ENCODE results near the gene YWHAB.
"Not testable (repeated sequence)": the region's sequence is repeated elsewhere in the genome, so short reads cannot be mapped to it uniquely, and the experiment has no call there.

Gene YWHAB

DNA sequence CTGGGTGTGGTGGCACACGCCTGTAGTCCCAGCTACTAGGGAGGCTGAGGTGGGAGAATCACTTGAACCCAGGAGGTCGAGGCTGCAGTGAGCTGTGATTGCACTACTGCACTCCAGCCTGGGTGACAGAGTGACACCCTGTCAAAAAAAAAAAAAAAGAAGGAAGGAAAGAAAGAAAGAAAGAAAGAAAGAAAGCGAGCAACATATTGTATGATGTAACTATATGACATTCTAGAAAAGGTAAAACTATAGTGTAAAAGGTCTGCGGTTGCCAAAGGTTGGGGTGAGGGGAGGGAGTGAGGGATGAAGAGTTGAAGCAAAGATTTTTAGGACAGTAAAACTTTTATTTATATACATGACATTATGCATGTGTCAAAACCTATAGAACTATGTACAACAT lies 3.1 kb upstream of the YWHAB start:
- not testable (repeated sequence) for DNase-seq

DNA sequence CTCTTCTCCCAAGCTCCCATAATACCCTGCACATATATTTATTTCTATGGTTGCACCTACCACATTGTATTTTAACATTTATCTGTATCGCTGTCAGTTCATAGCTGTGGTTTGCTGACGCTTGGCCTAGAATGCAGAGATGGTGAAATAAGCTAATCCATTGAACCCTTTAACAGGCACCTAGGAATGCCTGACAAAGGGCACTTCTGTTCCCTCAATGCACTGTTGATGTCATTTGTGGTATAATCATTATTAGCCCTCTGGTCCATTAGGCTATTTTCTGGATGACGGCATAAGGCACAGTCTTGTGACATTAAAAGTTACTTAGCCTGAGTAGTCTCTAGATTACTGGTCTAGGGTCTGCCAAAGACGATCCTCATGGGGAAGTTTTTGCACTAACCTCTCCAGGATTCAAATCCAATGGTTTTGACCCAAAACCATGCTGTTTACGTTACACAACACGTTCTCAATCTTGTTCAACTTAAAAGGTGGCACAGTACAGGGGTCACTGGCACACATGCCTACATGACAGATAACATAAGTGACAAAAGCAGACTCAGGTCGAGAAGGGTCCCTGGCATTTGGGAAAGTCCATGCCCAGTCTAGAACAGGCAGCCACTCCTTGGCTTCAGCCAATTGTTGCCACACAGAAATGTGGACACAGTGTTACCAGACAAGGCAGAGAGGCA lies 2.1 kb upstream of the YWHAB start:
- DNase-seq: no peak

DNA sequence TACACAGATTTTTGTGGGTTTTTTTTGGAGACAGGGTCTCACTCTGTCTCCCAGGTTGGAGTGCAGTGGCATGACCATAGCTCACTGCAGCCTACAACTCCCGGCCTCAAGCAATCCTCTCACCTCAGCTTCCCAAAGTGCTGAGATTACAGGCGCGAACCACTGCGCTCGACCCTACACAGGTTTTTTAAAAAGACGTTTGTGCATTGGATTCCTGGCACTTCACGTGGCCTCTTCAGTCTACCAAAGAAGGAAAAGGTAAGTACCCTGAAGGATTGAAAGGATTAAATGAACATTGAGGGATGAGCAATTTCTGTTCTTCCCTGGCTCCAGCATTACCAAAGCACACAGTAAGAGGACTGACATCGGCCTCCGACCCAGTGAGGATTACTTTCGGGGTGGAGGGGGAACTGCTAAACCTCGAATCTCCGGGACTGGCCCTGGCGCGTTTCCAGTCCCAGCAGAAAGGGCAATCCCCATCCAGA lies 556 bp upstream of the YWHAB start:
- no peak for DNase-seq

DNA sequence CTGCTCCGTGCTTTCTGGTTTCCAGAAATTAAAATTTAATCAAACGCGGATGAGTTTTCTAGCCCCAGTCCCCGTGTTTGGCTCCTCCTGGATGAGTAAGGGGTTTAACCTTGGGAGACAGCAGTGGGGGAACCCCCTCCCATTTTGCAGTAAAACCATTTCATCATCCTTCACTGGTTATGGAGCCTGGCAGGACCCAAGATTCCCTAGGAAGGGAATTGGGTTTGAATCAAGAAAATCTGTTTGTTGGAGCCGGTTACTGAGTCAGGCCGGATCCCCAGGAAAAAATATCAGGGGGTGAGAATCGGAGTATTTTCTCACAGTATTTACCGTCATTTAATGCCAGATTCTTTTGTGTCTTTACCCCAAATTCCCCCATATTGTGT lies 754 bp downstream of the YWHAB start:
- no peak for DNase-seq

DNA sequence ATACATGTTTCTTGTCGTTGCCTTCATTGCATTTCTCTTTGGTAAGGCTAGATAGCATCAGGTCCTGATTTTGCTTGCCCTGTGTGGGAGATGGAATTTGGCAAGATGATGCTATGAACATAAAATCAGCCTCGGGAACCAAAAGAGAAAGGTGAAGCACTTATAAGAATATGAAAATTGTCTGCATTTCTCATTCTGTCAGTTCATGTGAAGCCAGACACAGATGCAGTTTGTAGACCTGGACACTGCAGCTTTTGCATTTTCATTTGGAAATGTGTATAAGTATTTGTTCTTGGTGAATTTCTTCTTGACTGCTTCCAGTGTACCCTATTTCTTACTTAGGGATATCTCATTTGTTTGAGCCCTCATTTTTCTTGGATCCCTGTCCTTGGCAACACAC lies 1.3 kb downstream of the YWHAB start:
- DNase-seq: no peak

DNA sequence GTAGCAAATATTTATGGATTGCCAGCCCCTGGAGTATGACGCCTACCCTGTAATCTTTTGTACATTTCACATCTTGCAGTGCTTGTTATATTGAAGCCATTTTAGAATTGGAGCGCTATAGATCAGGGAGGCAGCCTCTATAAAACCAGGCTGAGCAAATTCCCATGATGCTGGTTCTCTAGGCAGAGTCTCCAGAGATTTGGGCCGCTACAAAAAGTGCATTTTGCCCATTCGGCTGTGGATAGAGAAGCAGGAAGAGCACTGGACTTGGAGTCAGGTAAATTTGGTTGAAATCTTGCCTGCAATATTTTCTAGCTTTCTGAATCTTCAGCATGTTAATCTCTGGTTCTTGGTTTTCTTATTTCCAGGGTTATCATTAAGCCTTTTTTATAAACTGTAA lies 2.0 kb downstream of the YWHAB start:
- no peak for DNase-seq

DNA sequence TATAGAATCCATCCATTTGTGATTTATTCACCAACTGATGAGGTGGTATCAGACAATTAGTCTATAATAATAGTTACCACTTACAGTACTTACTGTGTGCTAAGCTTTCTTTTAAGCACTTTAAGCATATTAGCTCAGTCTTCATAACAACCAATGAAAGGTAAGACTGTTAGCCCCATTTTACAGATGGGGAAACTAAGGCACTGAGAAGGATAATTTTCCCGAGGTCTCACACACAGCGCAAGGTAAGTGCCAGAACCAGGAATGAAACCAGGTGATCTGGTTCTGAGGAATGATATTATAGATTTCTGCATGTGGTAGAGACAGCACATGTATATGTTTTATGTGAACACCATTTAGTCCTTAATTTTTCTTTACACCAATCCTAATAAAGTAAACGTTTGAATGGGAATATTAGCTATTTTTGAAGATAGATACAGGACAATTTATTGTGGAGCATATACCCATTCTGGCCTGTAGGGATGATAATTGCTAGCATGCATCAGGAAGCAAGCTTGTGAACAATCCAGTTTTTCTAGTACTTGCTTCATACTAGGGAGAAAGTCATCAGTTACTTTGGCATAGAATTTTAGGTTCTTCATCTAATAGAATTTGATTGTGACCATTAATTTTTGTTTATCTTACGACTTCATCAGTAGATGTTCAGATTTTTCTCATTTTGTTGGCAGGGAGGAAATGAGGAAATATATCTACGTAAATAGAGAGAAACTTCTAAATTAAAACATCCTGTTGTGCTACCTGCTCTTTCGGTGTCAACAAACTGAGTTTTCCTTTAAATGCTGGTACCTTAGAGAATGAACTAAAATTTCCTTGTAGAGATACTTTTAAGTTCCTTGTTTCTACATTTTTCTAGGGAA lies 3.0 kb downstream of the YWHAB start:
- DNase-seq: no peak

DNA sequence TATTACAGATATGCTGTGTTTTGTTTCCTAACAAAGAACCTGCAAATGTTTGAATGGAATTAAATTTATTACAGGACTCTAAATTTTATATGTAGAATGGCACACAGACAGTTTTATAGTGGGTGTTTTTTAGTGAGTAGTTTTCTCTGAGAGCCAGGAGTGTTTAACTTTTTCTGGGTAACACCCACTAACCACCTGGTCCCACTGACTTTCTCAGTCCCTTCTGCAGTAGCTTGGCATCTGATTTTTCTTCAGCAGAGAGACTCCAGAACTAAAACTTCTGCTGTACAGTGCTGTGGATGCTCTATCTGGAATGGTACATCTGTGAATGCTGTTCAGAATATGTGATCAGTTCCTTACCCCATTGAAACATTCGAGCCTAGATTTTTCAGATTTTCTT lies 6.3 kb downstream of the YWHAB start:
- no peak for DNase-seq

DNA sequence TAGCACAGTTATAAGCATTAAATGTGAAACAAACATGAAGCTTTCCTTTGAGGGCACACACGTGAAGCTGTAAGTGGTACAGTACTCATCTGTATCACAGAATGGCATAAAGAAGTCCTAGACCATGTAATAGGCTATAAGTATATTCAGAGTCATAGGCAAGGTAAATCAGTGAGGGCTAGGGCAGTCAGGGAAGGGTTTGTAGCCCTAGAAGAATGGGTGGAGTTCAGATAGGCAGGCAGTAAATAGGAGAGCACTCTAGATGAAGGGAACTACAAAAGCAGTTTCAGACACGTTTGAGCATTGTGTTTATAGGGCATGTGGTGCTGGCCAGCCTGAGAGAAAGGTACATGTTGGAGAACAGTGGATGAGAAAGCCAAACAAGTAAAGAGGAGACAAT lies 9.5 kb downstream of the YWHAB start:
- DNase-seq: no peak

DNA sequence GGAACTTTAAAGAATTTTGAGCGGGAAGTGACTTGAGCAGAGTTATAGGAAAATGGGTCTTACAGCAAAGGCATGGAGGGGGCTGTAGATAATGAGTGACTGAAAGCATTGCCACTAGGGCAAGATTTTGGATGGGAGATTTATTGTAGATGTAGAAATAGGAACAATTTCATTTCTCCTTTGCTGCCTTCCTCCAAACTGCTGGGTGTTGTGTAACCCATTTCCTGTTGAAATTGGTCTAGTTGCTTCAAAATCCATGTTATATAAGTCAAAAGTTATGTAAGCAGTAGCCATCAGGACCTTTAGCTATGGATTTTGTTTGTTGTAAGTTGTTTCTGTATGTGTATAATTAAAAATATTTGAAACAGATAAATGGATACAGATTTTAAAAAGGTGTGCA lies 11.1 kb downstream of the YWHAB start:
- no peak for DNase-seq

DNA sequence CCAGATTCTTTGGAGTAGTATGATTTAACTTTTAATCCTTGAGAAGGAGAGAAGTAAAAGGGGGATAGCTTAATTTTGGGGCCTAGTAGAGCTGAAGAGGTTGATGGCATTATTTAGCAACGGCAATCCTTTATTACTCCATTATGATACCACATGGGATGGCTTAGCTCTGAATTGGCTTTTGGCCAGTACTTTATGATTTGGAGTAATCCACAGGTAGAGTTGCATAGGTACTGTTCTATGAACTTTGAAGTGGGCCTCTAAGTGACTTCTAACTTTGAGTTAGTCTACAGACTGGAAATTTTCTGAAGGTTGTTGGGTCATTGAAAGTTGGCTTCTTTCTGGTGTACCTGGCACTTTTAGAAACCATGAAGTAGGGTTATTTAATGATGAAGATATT lies 11.6 kb downstream of the YWHAB start:
- no peak for DNase-seq

DNA sequence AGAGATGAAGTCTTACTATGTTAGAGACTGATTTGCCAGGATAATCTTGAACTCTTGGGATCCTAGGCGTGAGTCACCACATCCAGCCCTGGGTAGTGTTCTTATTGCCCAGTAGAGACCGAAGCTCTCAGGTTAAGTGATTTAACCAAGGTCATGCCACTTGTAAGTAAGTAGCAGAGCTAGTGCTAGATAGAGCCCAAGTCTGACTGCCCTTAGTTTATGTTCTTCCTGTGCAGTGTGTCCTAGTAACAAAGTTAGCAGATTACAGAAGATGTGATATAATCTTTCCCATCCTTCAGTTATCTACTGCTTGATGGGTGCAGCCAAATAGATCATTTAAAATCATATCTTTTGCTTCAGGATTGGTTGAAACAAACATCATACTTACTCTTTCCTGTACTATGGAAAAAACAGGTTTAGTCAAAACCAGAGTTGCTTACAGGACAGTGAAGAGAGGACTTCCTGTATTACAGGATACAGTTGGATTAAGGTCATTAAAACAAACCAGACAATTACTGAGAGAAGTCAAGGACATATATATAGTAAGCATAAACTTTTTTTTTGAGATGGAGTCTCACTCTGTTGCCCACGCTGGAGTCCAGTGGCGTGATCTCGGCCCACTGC lies 14.8 kb downstream of the YWHAB start:
- DNase-seq: no peak

DNA sequence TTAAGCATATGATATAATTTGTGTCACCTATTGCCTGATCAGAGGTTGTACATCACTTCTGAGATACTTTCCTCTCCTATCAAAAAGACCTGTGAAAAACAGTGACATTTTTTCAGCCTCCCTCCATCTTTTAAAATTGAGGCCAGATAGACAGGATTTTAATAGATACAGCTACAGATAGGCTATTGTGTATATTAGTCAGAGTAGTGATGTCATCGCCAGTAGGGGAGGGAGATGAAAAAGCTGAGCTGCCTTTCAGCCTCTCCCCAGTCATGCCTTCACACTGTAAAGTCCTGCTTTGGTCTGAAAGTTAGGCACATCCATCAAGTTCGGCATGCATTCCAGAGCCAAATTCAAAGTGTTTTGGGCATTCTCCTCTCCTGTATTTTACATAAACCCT lies 16.5 kb downstream of the YWHAB start:
- DNase-seq: no peak

DNA sequence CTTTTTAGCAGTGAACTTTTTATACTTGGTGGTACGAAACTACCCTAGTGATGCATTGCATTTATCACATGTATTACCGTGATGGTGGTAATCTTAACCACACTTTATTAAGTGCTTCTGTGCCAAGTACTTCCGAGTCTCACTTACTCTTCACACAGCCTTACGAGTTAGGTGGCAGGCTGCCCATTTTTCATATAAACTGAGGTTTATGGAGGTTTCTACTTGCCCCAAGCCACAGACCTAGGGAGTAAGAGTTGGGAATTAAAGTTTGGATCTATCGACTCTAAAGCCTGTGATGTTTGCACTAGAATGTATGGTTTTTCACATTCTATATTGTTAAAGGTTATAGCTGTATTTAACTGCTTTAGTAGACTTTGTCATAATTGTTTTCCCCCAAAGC lies 18.9 kb downstream of the YWHAB start:
- DNase-seq: no peak

DNA sequence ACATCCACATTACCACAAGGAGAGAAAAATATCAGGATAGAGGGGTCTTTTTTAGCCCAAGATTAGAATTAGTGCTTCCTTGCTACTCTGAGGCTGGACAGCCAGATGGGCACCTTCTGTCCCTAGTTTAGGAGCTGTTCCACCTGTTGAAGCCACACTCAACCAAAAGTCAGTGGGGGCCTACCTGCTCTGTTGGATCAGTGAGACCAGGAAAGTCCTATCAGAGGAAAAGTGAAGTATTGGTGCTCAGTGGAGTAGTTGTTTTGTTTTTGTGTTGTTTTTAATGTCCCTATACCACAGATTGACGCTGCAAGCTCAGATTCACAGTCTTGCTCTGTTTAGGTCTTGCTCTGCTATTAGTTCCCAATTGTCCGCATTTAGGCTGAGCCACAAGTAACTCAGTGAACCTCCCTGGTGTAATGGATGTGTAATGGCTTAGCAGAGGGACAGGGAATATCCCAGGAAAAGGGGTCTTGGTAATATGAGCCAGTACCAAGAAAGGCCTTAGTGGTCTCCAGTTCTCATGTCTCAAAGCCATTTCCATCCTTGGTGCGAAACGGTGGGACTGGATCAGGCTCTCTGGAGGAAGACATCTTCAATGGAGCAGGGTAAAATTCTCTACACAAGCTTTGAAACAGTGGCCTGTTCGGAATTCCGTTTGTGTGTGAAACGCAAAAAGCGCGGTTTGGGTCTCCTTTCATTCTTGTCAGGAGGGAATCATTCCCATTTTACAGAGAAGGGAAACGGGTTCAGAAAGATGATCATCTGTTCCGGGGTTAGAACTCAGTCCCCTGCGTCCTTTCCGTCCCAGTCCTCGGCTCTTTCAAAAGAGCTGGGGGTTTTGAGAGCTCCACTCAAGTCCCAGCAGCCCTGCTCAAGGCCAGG lies 23.7 kb downstream of the YWHAB start:
- DNase-seq: no peak

DNA sequence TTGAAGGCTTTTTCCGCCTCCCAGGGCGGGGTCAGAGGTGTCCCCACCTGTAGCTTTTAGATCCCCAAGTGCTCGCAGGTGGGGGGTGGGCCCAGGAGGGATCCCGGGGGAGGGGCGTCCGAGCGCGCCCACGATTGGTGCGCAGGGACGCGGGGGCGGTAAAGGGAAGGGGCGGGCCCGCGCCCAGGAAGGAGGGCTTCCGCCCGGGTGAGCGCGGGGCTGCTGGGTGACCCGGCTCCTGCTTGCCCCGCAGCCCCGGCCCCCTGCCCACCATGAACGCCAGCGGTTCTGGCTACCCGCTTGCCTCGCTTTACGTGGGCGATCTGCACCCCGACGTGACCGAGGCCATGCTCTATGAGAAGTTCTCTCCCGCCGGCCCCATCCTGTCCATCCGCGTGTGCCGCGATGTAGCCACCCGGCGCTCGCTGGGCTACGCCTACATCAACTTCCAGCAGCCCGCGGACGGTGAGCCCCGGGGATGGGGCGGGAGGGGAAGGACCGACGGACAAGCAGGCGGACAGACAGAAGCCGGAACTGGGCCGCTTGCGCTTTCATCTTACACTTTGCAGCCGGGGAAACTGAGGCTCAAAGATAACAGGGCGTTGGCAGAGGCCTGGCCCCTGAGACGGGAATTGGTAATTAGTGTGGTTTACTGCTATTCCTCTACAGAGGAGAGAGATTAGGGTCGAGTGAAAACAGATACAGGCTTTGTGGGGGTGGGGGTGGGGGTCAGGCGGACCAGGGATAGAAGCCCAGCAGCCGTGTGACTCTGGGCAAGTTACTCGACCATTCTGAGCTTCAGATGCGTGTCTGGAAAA lies 24.6 kb downstream of the YWHAB start, which contains the start of gene PABPC1L:
TSS of gene PABPC1L (plus strand) at position 189 of the 818 bp plus-strand sequence. CDS start at position 273, 84 bp downstream.
- peak; percentile 51 for DNase-seq

DNA sequence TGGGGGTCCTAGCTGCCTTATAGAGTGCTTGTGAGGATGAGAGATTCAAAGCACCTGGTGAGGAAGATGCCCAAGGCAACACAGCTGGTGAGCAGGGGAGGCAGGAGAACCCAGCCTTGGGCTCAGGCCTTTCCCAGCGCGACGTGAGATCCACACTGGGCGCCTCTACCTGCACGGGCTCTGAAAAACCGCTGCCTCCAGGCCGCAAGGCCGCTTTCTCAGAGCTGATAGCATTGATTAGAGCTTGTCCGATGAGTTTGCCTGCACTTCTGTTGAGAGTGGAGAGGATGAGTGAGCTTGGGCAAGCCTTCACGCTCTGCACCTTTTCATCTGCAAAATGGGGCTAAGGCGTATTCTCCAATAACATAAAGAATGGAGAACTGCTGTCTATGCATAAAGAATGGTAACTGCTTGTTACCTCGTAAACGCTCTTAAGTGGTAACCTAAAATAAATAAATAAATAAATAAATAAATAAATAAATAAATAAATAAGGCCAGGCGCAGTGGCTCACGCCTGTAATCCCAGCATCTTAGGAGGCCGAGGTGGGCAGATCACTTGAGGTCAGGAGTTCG lies 25.3 kb downstream of the YWHAB start:
- DNase-seq: no peak

DNA sequence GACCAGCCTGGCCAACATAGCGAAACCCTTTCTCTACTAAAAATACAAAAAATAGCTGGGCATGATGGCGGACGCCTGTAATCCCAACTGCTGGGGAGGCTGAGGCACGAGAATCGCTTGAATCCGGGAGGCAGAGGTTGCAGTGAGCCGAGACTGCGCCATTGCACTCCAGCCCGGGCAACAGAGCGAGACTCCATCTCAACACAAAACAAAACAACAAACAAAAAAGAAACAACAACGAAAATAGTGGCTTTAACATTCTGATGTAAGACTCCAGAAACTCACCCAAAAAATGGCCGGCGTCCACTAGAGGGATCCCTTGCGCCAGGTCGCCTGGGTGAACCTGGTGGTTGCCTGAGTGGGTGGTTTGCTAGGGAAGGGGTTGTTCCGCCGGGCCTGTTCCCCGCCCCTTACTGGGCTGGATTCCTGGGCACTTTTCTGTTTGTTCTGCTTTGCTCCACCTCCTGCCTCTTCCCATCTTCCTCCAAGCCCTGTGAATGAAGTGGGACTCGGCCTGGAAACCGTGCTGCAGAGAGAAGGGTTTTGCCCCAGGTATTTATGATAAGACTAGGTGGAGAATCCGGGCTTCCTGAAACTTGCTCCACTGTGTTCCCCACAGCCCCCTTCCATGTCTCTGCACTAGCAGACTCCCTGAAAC lies 25.9 kb downstream of the YWHAB start:
- DNase-seq: no peak

DNA sequence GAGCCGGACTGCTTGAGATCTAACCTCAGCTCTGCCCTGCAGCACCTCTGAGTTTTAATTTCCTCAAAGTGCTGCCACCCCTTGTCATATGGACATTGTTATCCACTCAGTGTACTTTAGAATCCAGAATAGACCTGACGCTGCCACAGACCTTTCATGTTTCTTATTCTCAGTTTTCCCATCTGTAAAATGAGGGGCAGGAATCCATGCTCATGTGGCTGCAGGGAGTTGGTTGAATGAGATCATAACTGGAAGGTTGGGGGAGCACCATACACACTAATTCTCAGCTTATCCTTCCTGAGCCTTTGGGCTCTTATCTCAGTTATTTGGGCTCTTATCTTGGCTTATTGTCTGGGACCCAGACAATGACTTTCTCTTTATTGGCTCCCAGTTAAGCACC lies 26.7 kb downstream of the YWHAB start:
- DNase-seq: no peak

DNA sequence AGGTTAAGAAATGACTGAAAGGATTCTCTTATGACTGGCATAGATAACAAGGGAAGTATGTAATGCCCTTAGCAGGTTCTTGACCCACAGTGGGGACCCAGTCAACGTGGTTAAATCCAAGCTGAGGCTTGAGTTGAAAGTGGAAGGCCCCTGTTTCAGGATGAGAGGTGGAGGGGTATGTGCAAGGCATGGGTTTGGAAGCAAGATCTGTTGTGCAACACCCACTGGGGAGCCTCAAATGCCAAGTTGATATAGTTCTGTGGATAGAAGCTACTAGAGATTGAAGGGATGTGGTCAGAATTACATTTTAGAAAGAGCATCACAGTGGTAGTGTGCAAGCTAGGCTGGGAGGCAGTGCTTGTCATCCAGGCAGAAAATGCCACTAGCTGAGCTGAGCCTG lies 29.4 kb downstream of the YWHAB start:
- no peak for DNase-seq

DNA sequence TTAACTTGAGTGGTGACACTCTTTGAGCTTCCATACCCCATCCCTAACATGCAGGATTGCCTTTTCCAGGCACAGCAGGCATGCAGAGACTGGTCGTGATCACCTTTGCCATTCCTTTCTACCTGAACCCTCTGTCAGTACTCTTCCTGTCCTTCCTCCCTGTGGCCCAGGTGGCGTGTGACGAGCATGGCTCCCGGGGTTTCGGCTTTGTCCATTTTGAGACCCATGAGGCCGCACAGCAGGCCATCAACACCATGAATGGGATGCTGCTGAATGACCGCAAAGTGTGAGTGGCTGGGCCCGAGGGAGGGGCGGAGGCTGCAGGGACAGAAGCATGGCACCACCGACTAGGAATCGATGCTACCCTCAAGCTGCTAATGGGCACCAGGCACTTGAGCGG lies 31.1 kb downstream of the YWHAB start:
- no peak for DNase-seq

Data from DMS79 (cell line).